DOHH2 (cell line): ENCODE results near the gene CLK4.

ENCODE experiments used
- H3F3A ChIP-seq: fragments of 200-600 bp; sonication (generic), shearing (Covaris generic); 2 replicates; pipeline ENCODE4 v1.6.0; 2016; ENCODE audit warnings: antibody characterized with exemption, mild to moderate bottlenecking; ENCODE audit not compliant: control insufficient read depth, insufficient read depth
- H3K27ac ChIP-seq: fragments of 200-600 bp; sonication (generic); 2 replicates; pipeline ENCODE4 v1.5.1; 2014; ENCODE audit warnings: low read depth, mild to moderate bottlenecking, low read length, moderate library complexity
- H3K27me3 ChIP-seq: fragments of 200-600 bp; sonication (generic); 2 replicates; pipeline ENCODE4 v1.6.1; 2014; ENCODE audit warnings: mild to moderate bottlenecking, low read length, mixed read lengths; ENCODE audit not compliant: control insufficient read depth
- H3K36me3 ChIP-seq: fragments of 200-600 bp; sonication (generic); 2 replicates; pipeline ENCODE4 v1.6.1; 2014; ENCODE audit warnings: mild to moderate bottlenecking, low read length, moderate library complexity, mixed read lengths; ENCODE audit not compliant: control insufficient read depth
- H3K4me1 ChIP-seq: fragments of 200-600 bp; sonication (generic); 2 replicates; pipeline ENCODE4 v1.6.1; 2014; ENCODE audit warnings: mild to moderate bottlenecking, low read length, mixed read lengths; ENCODE audit not compliant: control insufficient read depth
- H3K4me2 ChIP-seq: fragments of 200-600 bp; sonication (generic); 2 replicates; pipeline ENCODE4 v1.6.0; 2014; ENCODE audit warnings: mild to moderate bottlenecking, low read length, moderate library complexity
- H3K4me3 ChIP-seq: fragments of 200-600 bp; sonication (generic); 2 replicates; pipeline ENCODE4 v1.5.1; 2014; ENCODE audit warnings: mild to moderate bottlenecking, low read length, mixed read lengths
- H3K79me2 ChIP-seq: fragments of 200-600 bp; sonication (generic); 2 replicates; pipeline ENCODE4 v1.6.1; 2014; ENCODE audit warnings: mild to moderate bottlenecking, low read length, mixed read lengths; ENCODE audit not compliant: control insufficient read depth
- H3K9me2 ChIP-seq: fragments of 200-600 bp; sonication (generic); replicated peaks from 2 replicates; pipeline ENCODE4 v1.6.1; 2014; ENCODE audit warnings: mild to moderate bottlenecking, low read length, mixed read lengths; ENCODE audit not compliant: control insufficient read depth
- H3K9me3 ChIP-seq: fragments of 200-600 bp; sonication (generic); 2 replicates; pipeline ENCODE4 v1.6.1; 2014; ENCODE audit warnings: antibody characterized with exemption, low read length, mixed read lengths; ENCODE audit not compliant: control insufficient read depth, insufficient read depth
- H4K20me1 ChIP-seq: fragments of 200-600 bp; sonication (generic); 2 replicates; pipeline ENCODE4 v1.6.0; 2014; ENCODE audit warnings: low read depth, mild to moderate bottlenecking, antibody characterized with exemption, low read length, moderate library complexity; ENCODE audit not compliant: control insufficient read depth, insufficient read depth
- CTCF ChIP-seq: fragments of 200-600 bp; sonication (generic); IDR thresholded peaks from one replicate; pipeline ENCODE4 v1.5.1; 2014; ENCODE audit warnings: antibody characterized with exemption, mild to moderate bottlenecking, low read depth, low read length; ENCODE audit not compliant: poor library complexity, severe bottlenecking
- EZH2phosphoT487 ChIP-seq: fragments of 200-600 bp; sonication (generic); IDR thresholded peaks from 2 replicates; pipeline ENCODE4 v1.6.1; 2017; ENCODE audit warnings: borderline replicate concordance, mild to moderate bottlenecking, antibody characterized with exemption, low read length, moderate library complexity, mixed read lengths

CLK4 gene

GRCh38 chr5:178555771-178556211 is 71.1 kb downstream of the CLK4 start:
- Histone ChIP-seq H3K36me3 (no peaks in the 10 kb centered on the region), H3F3A (no peaks in the 10 kb centered on the region), H3K79me2 (no peaks in the 10 kb centered on the region), H3K4me3 (no peak overlapping the region), H3K4me2 (no peak overlapping the region), H3K27ac (no peak overlapping the region), H3K9me2 (no peaks in the 10 kb centered on the region), H3K4me1 (no peaks in the 10 kb centered on the region), H4K20me1 (no peaks in the 10 kb centered on the region), H3K9me3 (no peaks in the 10 kb centered on the region), H3K27me3 (no peaks in the 10 kb centered on the region)
- no peak for TF ChIP-seq EZH2phosphoT487

- Histone ChIP-seq H3K27ac (no peak overlapping the region), H3F3A (no peaks in the 10 kb centered on the region), H3K4me3 (no peak overlapping the region), H3K4me2 (no peak overlapping the region), H3K36me3 (no peaks in the 10 kb centered on the region), H3K27me3 (no peaks in the 10 kb centered on the region), H3K9me3 (no peaks in the 10 kb centered on the region), H3K79me2 (no peaks in the 10 kb centered on the region), H3K4me1 (no peaks in the 10 kb centered on the region), H4K20me1 (no peaks in the 10 kb centered on the region), H3K9me2 (no peaks in the 10 kb centered on the region)
- no peak for TF ChIP-seq CTCF
- TF ChIP-seq EZH2phosphoT487, result no peak
These were observed 71.8 kb downstream of the CLK4 start for GRCh38 chr5:178555005-178555404.

- H3K4me3 ChIP-seq, result no peak overlapping the region
- no peak for TF ChIP-seq CTCF
- TF ChIP-seq EZH2phosphoT487, result no peak
- no peaks in the 10 kb centered on the region for H3K9me3 ChIP-seq
- no peaks in the 10 kb centered on the region for H3K9me2 ChIP-seq
- no peak overlapping the region for H3K27ac ChIP-seq
- no peaks in the 10 kb centered on the region for H3K36me3 ChIP-seq
- H4K20me1 ChIP-seq, result no peaks in the 10 kb centered on the region
- no peaks in the 10 kb centered on the region for H3K79me2 ChIP-seq
- H3K4me2 ChIP-seq, result no peak overlapping the region
- no peaks in the 10 kb centered on the region for H3F3A ChIP-seq
- no peaks in the 10 kb centered on the region for H3K27me3 ChIP-seq
- no peaks in the 10 kb centered on the region for H3K4me1 ChIP-seq
These were observed 72.5 kb downstream of the CLK4 start for GRCh38 chr5:178554311-178554710.

- Histone ChIP-seq H3K9me2 (no peaks in the 10 kb centered on the region), H3K27me3 (no peaks in the 10 kb centered on the region), H3K4me1 (no peaks in the 10 kb centered on the region), H3K9me3 (no peaks in the 10 kb centered on the region), H3K4me3 (no peak overlapping the region), H3K27ac (no peak overlapping the region), H3K36me3 (no peaks in the 10 kb centered on the region), H3K79me2 (no peaks in the 10 kb centered on the region), H3K4me2 (no peak overlapping the region), H4K20me1 (no peaks in the 10 kb centered on the region), H3F3A (no peaks in the 10 kb centered on the region)
- TF ChIP-seq CTCF (no peak), EZH2phosphoT487 (no peak)
These were observed 73.3 kb downstream of the CLK4 start for GRCh38 chr5:178553517-178553916.
